ENCODE data around the gene CAMK1D.
"Not testable (repeated sequence)": the region's sequence is repeated elsewhere in the genome, so short reads cannot be mapped to it uniquely, and the experiment has no call there.

DNA sequence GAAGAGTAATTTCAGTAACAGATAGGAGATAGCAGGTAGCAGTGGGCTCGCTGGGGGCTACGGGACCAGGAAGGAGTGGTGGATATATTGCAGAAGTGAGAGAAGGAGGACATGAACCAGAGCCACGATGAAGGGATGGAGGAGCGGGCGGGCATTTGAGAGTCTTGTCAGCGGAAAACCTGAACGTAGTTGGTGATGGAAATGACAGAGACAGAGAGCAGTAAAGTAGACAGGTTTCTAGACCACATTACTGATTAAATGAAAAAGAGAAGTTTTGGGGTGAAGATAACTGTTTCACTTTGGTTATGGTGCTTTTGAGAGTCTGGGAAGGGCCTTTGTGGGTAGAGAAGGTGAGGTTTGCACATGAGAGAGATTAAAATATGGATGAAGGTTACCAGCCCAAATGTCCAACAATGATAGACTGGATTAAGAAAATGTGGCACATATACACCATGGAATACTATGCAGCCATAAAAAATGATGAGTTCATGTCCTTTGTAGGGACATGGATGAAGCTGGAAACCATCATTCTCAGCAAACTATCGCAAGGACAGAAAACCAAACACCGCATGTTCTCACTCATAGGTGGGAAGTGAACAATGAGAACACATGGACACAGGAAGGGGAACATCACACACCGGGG is 196.9 kb downstream of the CAMK1D start:
- TF ChIP-seq, protein P1, sequence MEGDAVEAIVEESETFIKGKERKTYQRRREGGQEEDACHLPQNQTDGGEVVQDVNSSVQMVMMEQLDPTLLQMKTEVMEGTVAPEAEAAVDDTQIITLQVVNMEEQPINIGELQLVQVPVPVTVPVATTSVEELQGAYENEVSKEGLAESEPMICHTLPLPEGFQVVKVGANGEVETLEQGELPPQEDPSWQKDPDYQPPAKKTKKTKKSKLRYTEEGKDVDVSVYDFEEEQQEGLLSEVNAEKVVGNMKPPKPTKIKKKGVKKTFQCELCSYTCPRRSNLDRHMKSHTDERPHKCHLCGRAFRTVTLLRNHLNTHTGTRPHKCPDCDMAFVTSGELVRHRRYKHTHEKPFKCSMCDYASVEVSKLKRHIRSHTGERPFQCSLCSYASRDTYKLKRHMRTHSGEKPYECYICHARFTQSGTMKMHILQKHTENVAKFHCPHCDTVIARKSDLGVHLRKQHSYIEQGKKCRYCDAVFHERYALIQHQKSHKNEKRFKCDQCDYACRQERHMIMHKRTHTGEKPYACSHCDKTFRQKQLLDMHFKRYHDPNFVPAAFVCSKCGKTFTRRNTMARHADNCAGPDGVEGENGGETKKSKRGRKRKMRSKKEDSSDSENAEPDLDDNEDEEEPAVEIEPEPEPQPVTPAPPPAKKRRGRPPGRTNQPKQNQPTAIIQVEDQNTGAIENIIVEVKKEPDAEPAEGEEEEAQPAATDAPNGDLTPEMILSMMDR (conservative IDR thresholded peaks at IDR 0.05; ENCODE audit: low read depth in 2 of 2) = not testable (repeated sequence)
- TF ChIP-seq POLR2AphosphoS5 (IDR thresholded peaks at IDR 0.05; ENCODE audit: low read depth); EZH2 (IDR thresholded peaks at IDR 0.05; ENCODE audit: low read depth, unreplicated experiment); EZH2phosphoT487 (IDR thresholded peaks at IDR 0.05; ENCODE audit: unreplicated experiment); ZNF114 (CRISPR knock-in tag; IDR thresholded peaks at IDR 0.05); CREB1 (CRISPR knock-in tag; IDR thresholded peaks at IDR 0.05; ENCODE audit: low read depth); JUNB (IDR thresholded peaks at IDR 0.05; ENCODE audit: unreplicated experiment); NANOG (IDR thresholded peaks at IDR 0.05; ENCODE audit: borderline replicate concordance); ZNF331 (CRISPR knock-in tag; IDR thresholded peaks at IDR 0.05; ENCODE audit: low read depth): not testable (repeated sequence)
- TF ChIP-seq, protein P2, sequence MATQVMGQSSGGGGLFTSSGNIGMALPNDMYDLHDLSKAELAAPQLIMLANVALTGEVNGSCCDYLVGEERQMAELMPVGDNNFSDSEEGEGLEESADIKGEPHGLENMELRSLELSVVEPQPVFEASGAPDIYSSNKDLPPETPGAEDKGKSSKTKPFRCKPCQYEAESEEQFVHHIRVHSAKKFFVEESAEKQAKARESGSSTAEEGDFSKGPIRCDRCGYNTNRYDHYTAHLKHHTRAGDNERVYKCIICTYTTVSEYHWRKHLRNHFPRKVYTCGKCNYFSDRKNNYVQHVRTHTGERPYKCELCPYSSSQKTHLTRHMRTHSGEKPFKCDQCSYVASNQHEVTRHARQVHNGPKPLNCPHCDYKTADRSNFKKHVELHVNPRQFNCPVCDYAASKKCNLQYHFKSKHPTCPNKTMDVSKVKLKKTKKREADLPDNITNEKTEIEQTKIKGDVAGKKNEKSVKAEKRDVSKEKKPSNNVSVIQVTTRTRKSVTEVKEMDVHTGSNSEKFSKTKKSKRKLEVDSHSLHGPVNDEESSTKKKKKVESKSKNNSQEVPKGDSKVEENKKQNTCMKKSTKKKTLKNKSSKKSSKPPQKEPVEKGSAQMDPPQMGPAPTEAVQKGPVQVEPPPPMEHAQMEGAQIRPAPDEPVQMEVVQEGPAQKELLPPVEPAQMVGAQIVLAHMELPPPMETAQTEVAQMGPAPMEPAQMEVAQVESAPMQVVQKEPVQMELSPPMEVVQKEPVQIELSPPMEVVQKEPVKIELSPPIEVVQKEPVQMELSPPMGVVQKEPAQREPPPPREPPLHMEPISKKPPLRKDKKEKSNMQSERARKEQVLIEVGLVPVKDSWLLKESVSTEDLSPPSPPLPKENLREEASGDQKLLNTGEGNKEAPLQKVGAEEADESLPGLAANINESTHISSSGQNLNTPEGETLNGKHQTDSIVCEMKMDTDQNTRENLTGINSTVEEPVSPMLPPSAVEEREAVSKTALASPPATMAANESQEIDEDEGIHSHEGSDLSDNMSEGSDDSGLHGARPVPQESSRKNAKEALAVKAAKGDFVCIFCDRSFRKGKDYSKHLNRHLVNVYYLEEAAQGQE (IDR thresholded peaks at IDR 0.05; ENCODE audit: unreplicated experiment) = not testable (repeated sequence)
- TF ChIP-seq, protein P3, sequence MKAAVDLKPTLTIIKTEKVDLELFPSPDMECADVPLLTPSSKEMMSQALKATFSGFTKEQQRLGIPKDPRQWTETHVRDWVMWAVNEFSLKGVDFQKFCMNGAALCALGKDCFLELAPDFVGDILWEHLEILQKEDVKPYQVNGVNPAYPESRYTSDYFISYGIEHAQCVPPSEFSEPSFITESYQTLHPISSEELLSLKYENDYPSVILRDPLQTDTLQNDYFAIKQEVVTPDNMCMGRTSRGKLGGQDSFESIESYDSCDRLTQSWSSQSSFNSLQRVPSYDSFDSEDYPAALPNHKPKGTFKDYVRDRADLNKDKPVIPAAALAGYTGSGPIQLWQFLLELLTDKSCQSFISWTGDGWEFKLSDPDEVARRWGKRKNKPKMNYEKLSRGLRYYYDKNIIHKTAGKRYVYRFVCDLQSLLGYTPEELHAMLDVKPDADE (IDR thresholded peaks at IDR 0.05) = not testable (repeated sequence)
